Neural cell (in vitro differentiated cells): ENCODE data around the gene DPYD.

ENCODE experiments used
- CTCF ChIP-seq: fragments of 450-650 bp; IDR thresholded peaks from 2 replicates; pipeline ENCODE4 v1.5.1; 2014; ENCODE audit warnings: antibody characterized with exemption, mild to moderate bottlenecking, moderate library complexity; ENCODE audit not compliant: poor library complexity, severe bottlenecking
- REST ChIP-seq: IDR thresholded peaks from 2 replicates; pipeline ENCODE4 v1.6.1; 2012; ENCODE audit warnings: borderline replicate concordance
- TAF1 ChIP-seq: IDR thresholded peaks from 2 replicates; pipeline ENCODE4 v1.6.1; 2012; ENCODE audit warnings: low read depth

- TF ChIP-seq CTCF (no peak), REST (no peak), TAF1 (no peak)
Observed at GRCh38 chr1:97691325-97691724, 229.5 kb downstream of the DPYD start.
